ENCODE results near the gene MUC5AC.

The MUC5AC gene

DNA sequence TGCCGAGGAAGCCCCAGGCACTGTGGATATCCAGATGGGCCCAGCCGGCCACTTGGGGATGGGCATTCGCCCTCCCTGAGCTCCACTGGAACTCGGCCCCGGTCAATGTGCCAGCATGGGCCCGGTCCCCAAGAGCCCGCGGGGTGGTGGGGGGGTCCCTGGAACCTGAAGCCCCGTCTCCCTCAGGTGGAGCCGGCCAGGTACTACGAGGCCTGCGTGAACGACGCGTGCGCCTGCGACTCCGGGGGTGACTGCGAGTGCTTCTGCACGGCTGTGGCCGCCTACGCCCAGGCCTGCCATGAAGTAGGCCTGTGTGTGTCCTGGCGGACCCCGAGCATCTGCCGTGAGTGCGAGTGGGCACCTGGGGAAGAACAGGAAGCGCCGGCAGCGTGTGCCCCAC is 21.2 kb downstream of the MUC5AC start:
- Histone ChIP-seq H3K9me3 (no peaks in the 10 kb centered on the region), H3K27ac (no peak overlapping the region), H3K36me3 (no peaks in the 10 kb centered on the region), H3K4me3 (ENCODE audit: low read depth in 1 of 2, low read length in 1 of 2) (no peak overlapping the region), H3K4me1 (ENCODE audit: control insufficient read depth in 1 of 2, insufficient read depth in 1 of 2, low read depth in 1 of 2, low read length in 1 of 2) (no peaks in the 10 kb centered on the region), H3K27me3 (no peaks in the 10 kb centered on the region)
- TF ChIP-seq, protein P1, sequence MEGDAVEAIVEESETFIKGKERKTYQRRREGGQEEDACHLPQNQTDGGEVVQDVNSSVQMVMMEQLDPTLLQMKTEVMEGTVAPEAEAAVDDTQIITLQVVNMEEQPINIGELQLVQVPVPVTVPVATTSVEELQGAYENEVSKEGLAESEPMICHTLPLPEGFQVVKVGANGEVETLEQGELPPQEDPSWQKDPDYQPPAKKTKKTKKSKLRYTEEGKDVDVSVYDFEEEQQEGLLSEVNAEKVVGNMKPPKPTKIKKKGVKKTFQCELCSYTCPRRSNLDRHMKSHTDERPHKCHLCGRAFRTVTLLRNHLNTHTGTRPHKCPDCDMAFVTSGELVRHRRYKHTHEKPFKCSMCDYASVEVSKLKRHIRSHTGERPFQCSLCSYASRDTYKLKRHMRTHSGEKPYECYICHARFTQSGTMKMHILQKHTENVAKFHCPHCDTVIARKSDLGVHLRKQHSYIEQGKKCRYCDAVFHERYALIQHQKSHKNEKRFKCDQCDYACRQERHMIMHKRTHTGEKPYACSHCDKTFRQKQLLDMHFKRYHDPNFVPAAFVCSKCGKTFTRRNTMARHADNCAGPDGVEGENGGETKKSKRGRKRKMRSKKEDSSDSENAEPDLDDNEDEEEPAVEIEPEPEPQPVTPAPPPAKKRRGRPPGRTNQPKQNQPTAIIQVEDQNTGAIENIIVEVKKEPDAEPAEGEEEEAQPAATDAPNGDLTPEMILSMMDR (IDR thresholded peaks at IDR 0.05) = no peak

DNA sequence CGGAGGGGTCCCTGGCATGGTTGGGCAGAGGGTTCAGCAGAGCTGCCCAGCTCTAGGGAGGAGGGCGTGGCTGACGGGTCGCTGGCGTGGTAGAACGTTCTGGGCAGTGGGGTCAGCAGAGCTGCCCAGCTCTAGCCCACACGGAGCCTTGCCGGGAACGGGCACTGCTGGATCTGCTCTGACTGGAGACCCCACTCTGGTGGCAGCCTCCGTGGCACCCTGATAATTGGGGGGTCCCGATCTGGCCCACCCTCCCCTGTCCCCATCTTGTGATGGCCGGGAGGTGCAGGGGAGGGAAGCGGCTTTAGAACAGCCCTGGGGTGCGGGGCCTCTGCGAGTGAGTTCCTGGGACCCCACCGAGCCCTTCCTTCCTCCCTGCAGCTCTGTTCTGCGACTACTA is 21.9 kb downstream of the MUC5AC start:
- no peaks in the 10 kb centered on the region for H3K27me3 ChIP-seq
- no peaks in the 10 kb centered on the region for H3K9me3 ChIP-seq
- no peak overlapping the region for H3K27ac ChIP-seq
- TF ChIP-seq, protein P1 (IDR thresholded peaks at IDR 0.05) = no peak
- no peak overlapping the region for H3K4me3 ChIP-seq (ENCODE audit: low read depth in 1 of 2, low read length in 1 of 2)
- H3K4me1 ChIP-seq (ENCODE audit: control insufficient read depth in 1 of 2, insufficient read depth in 1 of 2, low read depth in 1 of 2, low read length in 1 of 2) = no peaks in the 10 kb centered on the region
- no peaks in the 10 kb centered on the region for H3K36me3 ChIP-seq

DNA sequence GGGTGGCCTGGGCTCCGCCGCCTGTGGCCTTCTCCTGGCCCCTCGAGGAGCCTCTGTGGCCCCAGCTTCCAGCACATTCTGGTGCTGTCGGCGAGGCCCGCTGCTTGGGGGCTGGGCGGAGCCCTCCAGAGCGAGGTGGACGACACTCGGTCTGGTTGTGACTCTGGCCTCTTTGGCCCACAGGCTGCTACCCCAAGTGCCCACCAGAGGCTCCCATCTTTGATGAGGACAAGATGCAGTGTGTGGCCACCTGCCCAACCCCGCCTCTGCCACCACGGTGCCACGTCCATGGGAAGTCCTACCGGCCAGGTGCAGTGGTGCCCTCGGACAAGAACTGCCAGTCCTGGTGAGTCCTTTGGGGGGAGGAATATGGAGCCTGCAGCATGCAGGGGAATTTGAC is 22.4 kb downstream of the MUC5AC start:
- Histone ChIP-seq H3K4me1 (ENCODE audit: control insufficient read depth in 1 of 2, insufficient read depth in 1 of 2, low read depth in 1 of 2, low read length in 1 of 2) (no peaks in the 10 kb centered on the region), H3K36me3 (no peaks in the 10 kb centered on the region), H3K4me3 (ENCODE audit: low read depth in 1 of 2, low read length in 1 of 2) (no peak overlapping the region), H3K9me3 (no peaks in the 10 kb centered on the region), H3K27ac (no peak overlapping the region), H3K27me3 (no peaks in the 10 kb centered on the region)
- TF ChIP-seq, protein P1 (IDR thresholded peaks at IDR 0.05) = no peak

DNA sequence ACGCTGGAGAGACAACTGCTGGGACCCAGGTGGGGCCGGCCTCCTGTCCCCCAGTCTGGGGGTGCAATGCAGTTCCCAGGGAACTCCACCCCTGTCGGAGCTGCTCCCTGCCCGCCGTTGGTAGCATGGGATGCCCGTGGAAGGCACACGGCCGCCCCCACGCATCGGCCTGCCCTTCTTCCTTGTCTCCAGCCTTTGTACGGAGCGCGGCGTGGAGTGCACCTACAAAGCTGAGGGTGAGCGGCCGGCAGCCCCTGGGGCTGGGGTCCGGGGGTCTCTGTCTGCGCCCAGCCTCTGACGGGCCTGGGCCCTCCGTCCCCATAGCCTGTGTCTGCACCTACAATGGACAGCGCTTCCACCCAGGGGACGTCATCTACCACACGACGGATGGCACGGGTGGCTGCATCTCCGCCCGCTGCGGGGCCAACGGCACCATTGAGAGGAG is 23.2 kb downstream of the MUC5AC start:
- no peaks in the 10 kb centered on the region for H3K36me3 ChIP-seq
- H3K4me1 ChIP-seq (ENCODE audit: control insufficient read depth in 1 of 2, insufficient read depth in 1 of 2, low read depth in 1 of 2, low read length in 1 of 2) = no peaks in the 10 kb centered on the region
- TF ChIP-seq, protein P1 (IDR thresholded peaks at IDR 0.05) = no peak
- no peaks in the 10 kb centered on the region for H3K9me3 ChIP-seq
- H3K27ac ChIP-seq = no peak overlapping the region
- H3K4me3 ChIP-seq (ENCODE audit: low read depth in 1 of 2, low read length in 1 of 2) = no peak overlapping the region
- H3K27me3 ChIP-seq = no peaks in the 10 kb centered on the region

DNA sequence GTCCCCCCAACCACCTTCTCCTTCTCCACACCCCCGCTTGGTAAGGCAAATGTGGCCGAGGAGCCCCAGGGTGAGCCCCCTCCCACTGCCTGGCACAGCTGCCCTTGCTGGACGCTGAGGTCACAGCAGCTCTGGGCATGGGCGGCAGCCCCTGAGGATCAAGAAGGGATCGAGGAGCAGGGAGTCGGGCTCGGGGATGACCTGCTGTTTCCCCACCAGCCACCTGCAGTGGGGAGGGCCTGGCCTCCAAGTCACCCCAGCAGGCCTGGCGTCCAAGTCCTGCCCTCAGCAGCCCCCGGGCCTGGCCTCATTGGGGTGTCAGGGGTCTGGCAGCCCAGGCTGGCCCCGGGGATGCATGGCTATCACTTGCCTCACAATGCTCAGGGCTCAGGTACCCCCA is 23.7 kb downstream of the MUC5AC start:
- Histone ChIP-seq H3K4me3 (ENCODE audit: low read depth in 1 of 2, low read length in 1 of 2) (no peak overlapping the region), H3K36me3 (no peaks in the 10 kb centered on the region), H3K4me1 (ENCODE audit: control insufficient read depth in 1 of 2, insufficient read depth in 1 of 2, low read depth in 1 of 2, low read length in 1 of 2) (no peaks in the 10 kb centered on the region), H3K27me3 (no peaks in the 10 kb centered on the region), H3K9me3 (no peaks in the 10 kb centered on the region), H3K27ac (no peak overlapping the region)
- TF ChIP-seq, protein P1 (IDR thresholded peaks at IDR 0.05) = no peak
